ENCODE measurements around the gene ADGRA3. TPM values are rescaled to one million over a fixed set of nuclear protein-coding genes. Genes with fewer than 3 reads are reported as not detected.

ADGRA3 gene
- total and polyA plus RNA-seq, 8 donors, result 4.7 to 87.5 (median 27.8) TPM

DNA sequence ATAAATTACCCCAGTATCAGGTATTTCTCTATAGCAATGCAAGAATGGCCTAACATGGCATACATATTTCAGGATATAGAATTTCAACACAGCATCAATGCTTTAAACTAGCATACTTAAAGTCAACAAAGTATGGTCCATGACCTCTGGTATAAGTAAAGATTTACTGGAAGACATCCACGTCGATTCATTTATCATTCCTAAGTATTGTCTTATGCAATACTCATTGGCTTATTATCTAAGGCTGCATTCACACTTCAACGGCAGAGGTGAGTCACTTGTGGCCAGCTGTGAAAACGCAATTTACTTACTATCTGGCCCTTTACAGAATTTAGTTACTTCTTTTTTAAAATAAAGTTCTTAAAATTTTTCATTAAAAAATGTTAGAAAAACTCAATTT lies 42.6 kb downstream of the ADGRA3 start:
- H3K27ac ChIP-seq, result no peak overlapping the region
- no peak for DNase-seq
- H3K27me3 ChIP-seq, result no peaks in the 10 kb centered on the region
- no peak overlapping the region for H3K4me3 ChIP-seq
- intact Hi-C loops (cut with DNase I; ENCODE audit: low total_unique reads), result no loop called here
- 56 to 72% (median 66%) methylated on average over 4 of the region's 4 CpGs for WGBS, 5 donors
- TF ChIP-seq POLR2A (IDR thresholded peaks at IDR 0.05) (no peak), POLR2AphosphoS5 (IDR thresholded peaks at IDR 0.05) (no peak), EP300 (IDR thresholded peaks at IDR 0.05) (no peak)
- TF ChIP-seq, protein P1, sequence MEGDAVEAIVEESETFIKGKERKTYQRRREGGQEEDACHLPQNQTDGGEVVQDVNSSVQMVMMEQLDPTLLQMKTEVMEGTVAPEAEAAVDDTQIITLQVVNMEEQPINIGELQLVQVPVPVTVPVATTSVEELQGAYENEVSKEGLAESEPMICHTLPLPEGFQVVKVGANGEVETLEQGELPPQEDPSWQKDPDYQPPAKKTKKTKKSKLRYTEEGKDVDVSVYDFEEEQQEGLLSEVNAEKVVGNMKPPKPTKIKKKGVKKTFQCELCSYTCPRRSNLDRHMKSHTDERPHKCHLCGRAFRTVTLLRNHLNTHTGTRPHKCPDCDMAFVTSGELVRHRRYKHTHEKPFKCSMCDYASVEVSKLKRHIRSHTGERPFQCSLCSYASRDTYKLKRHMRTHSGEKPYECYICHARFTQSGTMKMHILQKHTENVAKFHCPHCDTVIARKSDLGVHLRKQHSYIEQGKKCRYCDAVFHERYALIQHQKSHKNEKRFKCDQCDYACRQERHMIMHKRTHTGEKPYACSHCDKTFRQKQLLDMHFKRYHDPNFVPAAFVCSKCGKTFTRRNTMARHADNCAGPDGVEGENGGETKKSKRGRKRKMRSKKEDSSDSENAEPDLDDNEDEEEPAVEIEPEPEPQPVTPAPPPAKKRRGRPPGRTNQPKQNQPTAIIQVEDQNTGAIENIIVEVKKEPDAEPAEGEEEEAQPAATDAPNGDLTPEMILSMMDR (IDR thresholded peaks at IDR 0.05), result no peak
- no peaks in the 10 kb centered on the region for H3K9me3 ChIP-seq
- no peaks in the 10 kb centered on the region for H3K36me3 ChIP-seq
- H3K4me1 ChIP-seq, result peaks cover 0 to 25% (median 11%) of the 10 kb centered on the region in 4 donors

DNA sequence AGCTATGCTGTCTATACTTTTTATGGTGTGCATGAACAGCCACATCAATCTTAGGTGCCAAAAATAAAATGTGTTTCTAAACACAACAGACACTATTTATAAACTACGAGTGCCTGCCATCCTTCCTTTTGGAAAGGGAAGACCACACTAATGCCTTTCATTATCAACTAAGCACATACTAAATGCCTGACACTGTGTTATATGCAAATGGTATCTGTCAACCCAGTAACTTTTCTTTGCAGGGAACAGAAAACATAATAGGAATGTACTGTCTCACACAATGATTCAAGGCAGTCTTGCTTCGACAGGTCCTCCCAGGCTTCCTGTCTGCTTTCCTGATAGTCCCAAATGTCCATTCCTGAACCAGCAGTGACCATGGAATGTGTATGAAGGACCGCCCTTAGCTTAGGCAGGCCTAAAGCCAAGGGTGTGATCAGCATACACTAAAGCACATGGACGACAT lies 43.8 kb downstream of the ADGRA3 start:
- TF ChIP-seq POLR2AphosphoS5 (IDR thresholded peaks at IDR 0.05), result no peak
- TF ChIP-seq EP300 (IDR thresholded peaks at IDR 0.05), result no peak
- TF ChIP-seq POLR2A (IDR thresholded peaks at IDR 0.05), result no peak
- TF ChIP-seq, protein P1 (IDR thresholded peaks at IDR 0.05), result no peak
- H3K9me3 ChIP-seq, result no peaks in the 10 kb centered on the region
- H3K4me3 ChIP-seq, result no peak overlapping the region
- intact Hi-C loops (cut with DNase I; ENCODE audit: low total_unique reads), result no loop called here
- no peak for DNase-seq
- H3K36me3 ChIP-seq, result no peaks in the 10 kb centered on the region
- no peak overlapping the region for H3K27ac ChIP-seq
- H3K27me3 ChIP-seq, result no peaks in the 10 kb centered on the region
- 46 to 76% (median 63%) methylated on average over 4 of the region's 4 CpGs for WGBS, 5 donors
- peaks cover 0 to 25% (median 9%) of the 10 kb centered on the region in 4 donors for H3K4me1 ChIP-seq

DNA sequence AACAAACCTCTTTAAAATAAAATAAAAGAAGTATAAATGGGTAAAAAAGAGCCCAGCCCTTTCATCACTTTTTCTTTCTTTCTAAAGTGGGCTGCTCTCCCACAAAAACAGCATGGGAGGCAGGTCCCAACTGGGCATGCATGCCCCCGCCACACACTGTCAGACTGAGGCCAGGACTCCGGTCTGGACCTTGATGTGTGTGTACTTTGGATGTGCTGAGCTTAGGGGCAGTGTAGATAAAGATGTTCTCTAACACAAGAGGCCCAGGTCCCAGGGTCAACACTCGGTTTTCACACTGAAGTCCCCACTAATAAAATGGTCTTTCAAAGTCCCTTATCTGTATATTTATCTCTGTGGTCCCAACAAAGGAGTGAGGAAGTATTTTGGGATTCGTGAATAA lies 44.4 kb downstream of the ADGRA3 start:
- Histone ChIP-seq H3K36me3 (no peaks in the 10 kb centered on the region), H3K4me3 (no peak overlapping the region), H3K4me1 (peaks cover 0 to 25% (median 7%) of the 10 kb centered on the region in 4 donors), H3K9me3 (no peaks in the 10 kb centered on the region), H3K27ac (no peak overlapping the region), H3K27me3 (no peaks in the 10 kb centered on the region)
- no peak for TF ChIP-seq POLR2AphosphoS5 (IDR thresholded peaks at IDR 0.05)
- no peak for TF ChIP-seq POLR2A (IDR thresholded peaks at IDR 0.05)
- TF ChIP-seq, protein P1 (IDR thresholded peaks at IDR 0.05), result no peak
- TF ChIP-seq EP300 (IDR thresholded peaks at IDR 0.05), result no peak
- 84 to 89% (median 87%) methylated on average over 4 of the region's 4 CpGs for WGBS, 5 donors
- DNase-seq, result no peak
- intact Hi-C loops (cut with DNase I; ENCODE audit: low total_unique reads), result no loop called here

DNA sequence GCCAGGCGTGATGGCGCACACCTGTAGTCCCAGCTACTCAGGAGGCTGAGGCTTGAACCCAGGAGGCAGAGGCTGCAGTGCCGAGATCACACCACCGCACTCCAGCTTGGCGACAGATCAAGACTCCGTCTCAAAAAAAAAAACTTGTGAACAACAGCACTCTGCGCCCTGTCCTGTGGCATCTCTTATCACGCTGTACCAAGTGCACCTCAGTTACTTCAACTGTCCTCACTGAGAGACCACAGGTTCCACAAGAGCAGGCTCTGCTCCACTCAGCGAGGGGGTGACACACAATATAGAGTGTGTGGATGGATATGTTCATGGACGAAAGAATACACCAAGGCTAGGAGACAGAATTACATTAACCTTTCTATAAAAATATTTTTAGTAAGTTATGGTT lies 49.3 kb downstream of the ADGRA3 start:
- TF ChIP-seq POLR2A (IDR thresholded peaks at IDR 0.05) (no peak), EP300 (IDR thresholded peaks at IDR 0.05) (no peak), POLR2AphosphoS5 (IDR thresholded peaks at IDR 0.05) (no peak)
- TF ChIP-seq, protein P1 (IDR thresholded peaks at IDR 0.05), result no peak
- Histone ChIP-seq H3K27me3 (no peaks in the 10 kb centered on the region), H3K36me3 (no peaks in the 10 kb centered on the region), H3K4me1 (peaks cover 0 to 3% (median 0%) of the 10 kb centered on the region in 4 donors), H3K9me3 (no peaks in the 10 kb centered on the region), H3K27ac (no peak overlapping the region), H3K4me3 (no peak overlapping the region)
- intact Hi-C loops (cut with DNase I; ENCODE audit: low total_unique reads), result no loop called here
- DNase-seq, result no peak
- WGBS, 5 donors, result 87 to 97% (median 94%) methylated on average over 10 of the region's 10 CpGs

All from stomach (tissue), 9 donors.